ENCODE results near the gene EPHA8. TPM values are rescaled to one million over a fixed set of nuclear protein-coding genes. Genes with fewer than 3 reads are reported as not detected.

Gene EPHA8
- total and polyA plus RNA-seq, 2 donors (not counting 1 experiment from before 2014, with no cell fraction given), result not detected

GRCh38 chr1:22525646-22526045 lies 37.6 kb upstream of the EPHA8 start:
- TF ChIP-seq CTCF (IDR thresholded peaks at IDR 0.05) (no peak), EZH2 (IDR thresholded peaks at IDR 0.05; ENCODE audit: borderline replicate concordance, insufficient read depth, low read depth, low read length, poor library complexity, severe bottlenecking) (no peak)
- Histone ChIP-seq H3K4me3 (ENCODE audit: control extremely low read depth in 1 of 5, extremely low read depth in 1 of 5, insufficient read depth in 1 of 5, low read depth in 2 of 5, low read length in 4 of 5) (no peak overlapping the region), H3K4me2 (replicated peaks; ENCODE audit: low read depth, low read length, poor library complexity, severe bottlenecking) (no peak overlapping the region), H3K27ac (ENCODE audit: low read length in 2 of 2) (no peak overlapping the region), H3K9ac (ENCODE audit: low read length) (no peak overlapping the region), H2AFZ (ENCODE audit: insufficient read depth, low read depth, low read length, poor library complexity, severe bottlenecking) (no peak overlapping the region), H3K9me3 (ENCODE audit: control extremely low read depth in 1 of 3, control insufficient read depth in 2 of 3, insufficient read depth in 1 of 3, low read length in 2 of 3) (no peaks in the 10 kb centered on the region), H3K27me3 (replicated peaks in 1 of 4; ENCODE audit: control extremely low read depth in 1 of 4, control insufficient read depth in 3 of 4, insufficient read depth in 4 of 4, low read length in 3 of 4) (no peaks in the 10 kb centered on the region), H3K79me2 (ENCODE audit: control insufficient read depth, insufficient read depth, low read length) (no peaks in the 10 kb centered on the region), H3K4me1 (ENCODE audit: control insufficient read depth in 2 of 2, insufficient read depth in 2 of 2, low read length in 2 of 2) (no peaks in the 10 kb centered on the region), H4K20me1 (ENCODE audit: control insufficient read depth, insufficient read depth, low read length, poor library complexity, severe bottlenecking) (no peaks in the 10 kb centered on the region), H3K36me3 (replicated peaks in 1 of 2; ENCODE audit: control extremely low read depth in 1 of 2, control insufficient read depth in 1 of 2, extremely low read depth in 1 of 2, insufficient read depth in 2 of 2, low read length in 1 of 2) (peaks cover 0 to 70% of the 10 kb centered on the region in 2 experiments)
- H3K4me3 Mint-ChIP-seq, result no peak overlapping the region
- ChIA-PET POLR2A (no interaction called here), CTCF (no interaction called here)
- no peaks in the 10 kb centered on the region for H3K4me1 Mint-ChIP-seq
- intact Hi-C loops (cut with micrococcal nuclease), result no loop called here
- no peaks in the 10 kb centered on the region for H3K9me3 Mint-ChIP-seq (ENCODE audit: insufficient read depth)
- H3K27ac Mint-ChIP-seq, result no peak overlapping the region
- WGBS (ENCODE audit: insufficient coverage), result 95% methylated on average over 8 of the region's 11 CpGs
- ATAC-seq (ENCODE audit: low read depth), result no peak
- no peak for DNase-seq
- no peaks in the 10 kb centered on the region for H3K27me3 Mint-ChIP-seq

- Histone ChIP-seq H3K4me3 (ENCODE audit: control extremely low read depth in 1 of 5, extremely low read depth in 1 of 5, insufficient read depth in 1 of 5, low read depth in 2 of 5, low read length in 4 of 5) (no peak overlapping the region), H2AFZ (ENCODE audit: insufficient read depth, low read depth, low read length, poor library complexity, severe bottlenecking) (no peak overlapping the region), H3K9ac (ENCODE audit: low read length) (no peak overlapping the region), H3K79me2 (ENCODE audit: control insufficient read depth, insufficient read depth, low read length) (no peaks in the 10 kb centered on the region), H3K4me1 (ENCODE audit: control insufficient read depth in 2 of 2, insufficient read depth in 2 of 2, low read length in 2 of 2) (no peaks in the 10 kb centered on the region), H3K36me3 (replicated peaks in 1 of 2; ENCODE audit: control extremely low read depth in 1 of 2, control insufficient read depth in 1 of 2, extremely low read depth in 1 of 2, insufficient read depth in 2 of 2, low read length in 1 of 2) (peaks cover 0 to 68% of the 10 kb centered on the region in 2 experiments), H4K20me1 (ENCODE audit: control insufficient read depth, insufficient read depth, low read length, poor library complexity, severe bottlenecking) (no peaks in the 10 kb centered on the region), H3K4me2 (replicated peaks; ENCODE audit: low read depth, low read length, poor library complexity, severe bottlenecking) (no peak overlapping the region), H3K9me3 (ENCODE audit: control extremely low read depth in 1 of 3, control insufficient read depth in 2 of 3, insufficient read depth in 1 of 3, low read length in 2 of 3) (no peaks in the 10 kb centered on the region), H3K27ac (ENCODE audit: low read length in 2 of 2) (no peak overlapping the region), H3K27me3 (replicated peaks in 1 of 4; ENCODE audit: control extremely low read depth in 1 of 4, control insufficient read depth in 3 of 4, insufficient read depth in 4 of 4, low read length in 3 of 4) (no peaks in the 10 kb centered on the region)
- TF ChIP-seq EZH2 (IDR thresholded peaks at IDR 0.05; ENCODE audit: borderline replicate concordance, insufficient read depth, low read depth, low read length, poor library complexity, severe bottlenecking) (no peak), CTCF (IDR thresholded peaks at IDR 0.05) (no peak)
- ATAC-seq (ENCODE audit: low read depth) (no peak), DNase-seq (no peak)
- no peaks in the 10 kb centered on the region for H3K27me3 Mint-ChIP-seq
- 97% methylated on average over 11 of the region's 11 CpGs for WGBS (ENCODE audit: insufficient coverage)
- H3K27ac Mint-ChIP-seq, result no peak overlapping the region
- H3K4me3 Mint-ChIP-seq, result no peak overlapping the region
- no peaks in the 10 kb centered on the region for H3K4me1 Mint-ChIP-seq
- intact Hi-C loops (cut with micrococcal nuclease), result no loop called here
- POLR2A ChIA-PET, result no interaction called here
- no peaks in the 10 kb centered on the region for H3K9me3 Mint-ChIP-seq (ENCODE audit: insufficient read depth)
- CTCF ChIA-PET, result no interaction called here
Observed at GRCh38 chr1:22526098-22526497, 37.2 kb upstream of the EPHA8 start.
